ENCODE results near the gene BRIP1.
"Not testable (repeated sequence)": the region's sequence is repeated elsewhere in the genome, so short reads cannot be mapped to it uniquely, and the experiment has no call there.

The BRIP1 gene

DNA sequence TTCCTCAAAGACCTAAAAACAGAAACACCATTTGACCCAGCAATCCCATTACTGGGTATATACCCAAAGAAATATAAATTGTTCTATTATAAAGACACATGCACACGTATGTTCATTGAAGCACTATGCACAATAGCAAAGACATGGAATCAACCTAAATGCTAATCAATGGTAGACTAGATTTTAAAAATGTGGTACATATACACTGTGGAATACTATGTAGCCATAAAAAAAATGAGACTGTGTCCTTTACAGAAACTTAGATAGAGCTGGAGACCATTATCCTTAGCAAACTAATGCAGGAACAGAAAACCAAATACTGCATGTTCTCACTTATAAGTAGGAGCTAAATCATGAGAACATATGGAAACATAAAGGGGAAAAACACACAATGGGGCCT is 36.5 kb downstream of the BRIP1 start:
- not testable (repeated sequence) for DNase-seq

DNA sequence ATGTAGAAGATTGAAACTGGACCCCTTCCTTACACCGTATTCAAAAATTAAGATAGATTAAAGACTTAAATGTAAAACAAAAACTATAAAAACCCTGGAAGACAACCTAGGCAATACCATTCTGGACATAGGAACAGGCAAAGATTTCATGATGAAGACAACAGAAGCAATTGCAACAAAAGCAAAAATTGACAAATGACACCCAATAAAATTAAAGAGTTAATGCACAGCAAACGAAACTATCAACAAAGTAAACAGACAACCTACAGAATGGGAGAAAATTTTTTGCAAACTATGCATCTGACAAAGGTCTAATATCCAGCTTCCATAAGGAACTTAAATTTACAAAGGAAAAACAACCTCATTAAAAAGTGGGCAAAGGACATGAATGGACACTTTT is 37.1 kb downstream of the BRIP1 start:
- DNase-seq, result not testable (repeated sequence)

DNA sequence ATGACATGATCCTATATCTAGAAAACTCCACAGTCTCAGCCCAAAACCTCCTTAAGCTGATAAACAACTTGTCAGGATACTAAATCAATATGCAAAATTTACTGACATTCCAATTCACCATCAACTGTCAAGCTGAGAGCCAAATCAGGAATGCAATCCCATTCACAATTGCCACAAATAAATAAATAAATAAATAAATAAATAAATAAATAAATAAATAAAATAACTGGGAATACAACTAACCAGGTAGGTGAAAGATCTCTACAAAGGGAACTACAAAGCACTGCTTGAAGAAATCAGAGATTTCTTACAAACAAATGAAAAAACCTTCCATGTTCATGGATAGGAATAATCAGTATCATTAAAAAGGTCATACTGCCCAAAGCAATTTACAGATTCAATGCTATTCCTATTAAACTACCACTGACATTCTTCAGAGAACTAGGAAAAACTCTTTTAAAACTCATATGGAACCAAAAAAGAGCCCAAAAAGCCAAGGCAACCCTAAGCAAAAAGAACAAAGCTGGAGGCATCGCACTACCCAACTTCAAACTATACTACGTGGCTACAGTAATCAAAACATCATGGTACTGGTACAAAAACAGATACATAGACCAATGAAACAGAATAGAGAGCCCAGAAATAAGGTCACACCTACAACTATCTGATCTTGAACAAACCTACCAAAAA is 37.7 kb downstream of the BRIP1 start:
- DNase-seq, result no peak

DNA sequence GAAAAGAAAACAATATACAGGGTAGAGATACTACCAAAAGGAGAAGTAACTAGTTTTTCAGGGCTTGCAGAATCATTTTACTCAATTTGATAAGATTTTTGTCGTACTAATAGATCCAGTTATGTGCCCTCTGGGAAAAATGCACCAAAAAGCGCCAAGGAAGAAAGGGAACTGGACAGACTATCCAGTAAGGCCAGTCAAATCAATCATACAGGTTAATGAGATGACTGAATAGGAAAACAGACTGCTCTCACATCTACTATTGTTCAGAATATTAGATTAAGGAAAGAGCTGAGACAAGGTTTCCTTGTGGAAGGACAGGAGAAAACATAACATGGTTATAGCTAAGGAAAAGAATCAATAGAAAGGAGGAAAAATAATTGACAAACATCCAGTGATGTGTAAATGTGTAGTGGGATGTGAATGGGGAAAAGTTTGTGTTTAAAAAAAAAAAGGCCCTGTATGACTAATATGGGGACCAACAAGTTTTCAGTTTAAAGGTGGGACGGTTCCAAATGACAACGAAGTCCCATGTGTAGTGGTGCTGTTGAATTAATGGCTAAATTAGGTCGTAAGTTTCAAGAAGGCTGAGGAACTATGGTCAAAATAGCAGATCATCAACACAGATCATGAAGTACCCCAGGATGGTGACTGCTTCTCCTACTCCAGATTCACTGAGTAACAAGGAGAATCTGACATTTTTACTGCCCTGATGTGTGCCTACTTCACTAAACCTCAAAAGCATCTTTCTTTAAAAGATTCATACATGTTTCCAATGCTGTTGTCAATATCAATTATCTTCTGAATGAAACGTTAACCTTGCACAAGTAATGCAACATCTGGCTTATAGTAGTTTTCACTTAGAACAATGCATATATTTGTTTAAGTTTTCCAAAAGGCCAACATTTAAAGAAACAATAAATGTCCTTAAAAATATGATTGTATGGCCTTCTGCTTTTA is 40.7 kb downstream of the BRIP1 start:
- no peak for DNase-seq

DNA sequence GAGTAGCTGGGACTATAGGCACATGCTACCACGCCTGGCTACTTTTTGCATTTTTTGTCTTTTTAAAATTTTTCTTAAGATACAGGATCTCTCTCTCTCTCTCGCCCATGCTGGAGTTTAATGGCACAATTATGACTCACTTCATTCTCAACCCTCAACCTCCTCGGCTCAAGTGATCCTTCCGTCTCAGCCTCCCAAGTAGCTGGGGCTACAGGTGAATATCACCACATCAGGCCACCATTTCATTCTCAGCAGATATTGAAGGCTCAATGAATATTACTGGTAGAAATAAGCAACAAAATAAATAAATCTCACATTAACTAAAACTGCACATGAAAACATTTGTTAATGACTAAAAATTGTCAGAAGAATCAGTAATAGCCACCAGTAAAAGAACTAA is 41.7 kb downstream of the BRIP1 start:
- DNase-seq, result no peak

DNA sequence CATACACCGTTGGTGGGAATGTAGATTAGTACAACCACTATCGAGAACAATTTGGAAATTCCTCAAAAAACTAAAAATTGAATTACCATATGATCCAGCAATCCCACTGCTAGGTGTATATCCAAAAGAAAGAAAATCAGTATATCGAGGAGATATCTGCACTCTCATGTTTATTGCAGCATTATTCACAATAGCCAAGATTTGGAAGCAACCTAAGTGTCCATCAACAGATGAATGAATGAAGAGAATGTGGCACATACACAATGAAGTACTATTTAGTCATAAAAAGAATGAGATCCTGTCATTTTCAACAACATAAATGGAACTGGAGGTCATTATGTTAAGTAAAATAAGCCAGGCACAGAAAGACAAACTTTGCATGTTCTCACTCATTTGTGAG is 44.1 kb downstream of the BRIP1 start:
- not testable (repeated sequence) for DNase-seq

DNA sequence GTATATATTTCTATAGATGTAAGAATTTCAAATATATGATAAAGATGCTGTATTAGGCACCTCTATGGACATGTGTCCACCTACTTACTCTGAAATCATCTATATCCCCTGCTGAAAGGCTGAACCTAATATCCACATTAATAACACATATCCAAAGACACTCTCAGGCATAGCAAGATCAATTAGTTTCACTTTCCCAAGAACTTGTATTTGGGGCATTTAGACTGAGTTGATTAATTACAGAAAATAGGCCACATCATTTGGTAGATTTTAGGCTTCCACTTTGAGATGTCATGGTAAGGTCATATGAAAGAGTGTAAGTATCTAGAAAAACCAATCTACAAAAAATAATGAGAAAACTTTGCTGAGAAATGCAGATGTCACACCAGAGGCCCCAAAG is 45.1 kb downstream of the BRIP1 start:
- DNase-seq, result no peak

DNA sequence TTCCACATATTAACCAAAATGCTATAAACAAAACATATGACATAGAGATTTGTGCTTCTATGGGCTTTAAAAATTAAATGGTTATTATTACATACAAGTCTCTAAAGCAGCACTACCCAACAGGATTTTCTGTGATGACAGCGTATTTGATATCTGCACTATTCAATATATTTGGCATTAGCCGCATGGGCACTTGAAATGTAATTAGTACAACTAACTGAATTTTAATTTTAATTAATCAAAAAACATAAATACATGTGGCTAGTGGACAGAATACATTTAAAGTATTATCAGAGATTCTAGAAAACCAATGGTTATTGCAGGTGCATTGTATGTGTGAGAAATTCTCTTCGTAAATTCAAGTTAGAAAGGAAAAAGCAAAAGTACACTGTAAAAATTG is 45.9 kb downstream of the BRIP1 start:
- no peak for DNase-seq

DNA sequence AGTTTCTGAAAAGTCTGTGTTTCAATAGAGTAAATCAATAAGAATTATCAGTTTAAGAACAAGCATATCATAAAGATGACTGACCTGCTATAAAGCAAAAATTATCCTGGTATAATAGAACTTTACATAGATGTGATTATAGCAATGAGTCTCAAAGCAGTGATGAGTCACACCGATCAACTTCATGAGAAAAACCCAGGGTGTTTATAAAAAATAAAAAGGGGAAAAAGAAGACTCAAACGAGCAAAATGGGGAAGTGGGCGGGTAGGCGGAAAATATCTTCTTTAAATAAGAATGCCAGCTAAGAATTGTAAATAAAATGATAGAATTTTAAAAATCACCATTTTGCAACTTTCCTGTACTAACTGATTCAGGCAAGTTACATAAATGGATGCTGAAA is 46.8 kb downstream of the BRIP1 start:
- DNase-seq, result no peak

DNA sequence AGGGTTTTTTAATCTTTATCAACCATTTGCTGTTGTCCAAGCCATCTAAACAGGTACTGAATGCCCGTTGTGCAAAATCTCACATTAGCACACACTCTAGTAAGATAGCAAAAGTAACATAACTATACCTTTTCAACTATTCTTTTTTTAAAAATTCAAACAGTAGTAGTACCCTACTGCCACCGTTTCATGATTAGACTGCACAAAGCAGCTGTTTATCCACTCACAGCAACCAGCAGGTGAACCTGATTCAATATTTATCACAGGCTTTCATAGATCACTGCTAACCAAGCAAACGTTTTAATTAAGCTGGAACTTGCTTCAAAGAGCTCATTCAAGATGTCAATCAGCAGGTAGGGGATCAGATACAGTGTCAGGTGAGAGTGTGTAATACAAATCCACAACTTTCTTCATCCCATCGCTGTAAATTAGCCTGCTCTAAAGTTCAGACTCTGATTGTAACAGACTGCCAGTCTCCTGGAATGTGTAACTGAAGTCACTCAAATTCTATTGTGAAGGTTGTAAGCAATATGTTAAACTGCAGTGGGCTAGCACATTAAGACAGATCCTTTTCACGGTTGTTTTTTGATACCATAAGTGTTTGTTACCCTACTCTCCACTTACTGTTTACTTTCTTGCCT is 47.3 kb downstream of the BRIP1 start:
- DNase-seq, result no peak

DNA sequence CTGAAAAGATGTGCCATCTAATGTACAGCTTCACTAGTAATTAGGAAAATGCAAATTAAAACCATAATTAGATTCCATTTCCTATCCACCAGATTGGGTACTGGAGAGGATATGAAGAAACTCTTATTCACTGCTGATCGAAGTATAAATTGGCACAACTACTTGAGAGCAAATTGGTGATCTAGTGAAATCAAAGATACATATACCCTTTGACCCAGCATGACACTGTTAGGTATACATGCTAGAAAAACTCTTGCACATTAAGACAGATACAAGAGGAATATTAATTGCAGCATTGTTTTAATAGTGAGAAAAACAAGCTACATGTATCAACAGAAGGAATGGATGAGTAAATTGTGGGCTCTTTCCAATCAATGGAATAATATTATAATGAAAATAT is 48.8 kb downstream of the BRIP1 start:
- DNase-seq, result no peak

DNA sequence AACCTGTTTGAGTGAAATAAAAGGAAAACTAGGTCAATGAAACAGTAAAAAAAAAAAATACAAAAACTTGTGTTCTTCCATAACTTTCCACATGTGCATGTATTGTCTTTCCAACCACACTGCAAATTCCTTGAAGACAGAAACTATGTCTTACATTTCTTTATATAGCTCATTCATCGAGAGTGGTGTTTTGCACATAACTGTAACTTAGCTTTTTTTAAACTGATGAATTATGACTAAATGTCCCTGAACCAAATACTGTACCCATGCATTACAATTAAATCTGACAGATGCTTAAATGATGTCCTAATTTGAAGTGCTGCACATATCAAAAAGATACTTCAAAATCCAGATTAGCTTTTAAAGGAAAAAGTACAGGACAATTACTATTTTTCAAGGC is 50.1 kb downstream of the BRIP1 start:
- no peak for DNase-seq

DNA sequence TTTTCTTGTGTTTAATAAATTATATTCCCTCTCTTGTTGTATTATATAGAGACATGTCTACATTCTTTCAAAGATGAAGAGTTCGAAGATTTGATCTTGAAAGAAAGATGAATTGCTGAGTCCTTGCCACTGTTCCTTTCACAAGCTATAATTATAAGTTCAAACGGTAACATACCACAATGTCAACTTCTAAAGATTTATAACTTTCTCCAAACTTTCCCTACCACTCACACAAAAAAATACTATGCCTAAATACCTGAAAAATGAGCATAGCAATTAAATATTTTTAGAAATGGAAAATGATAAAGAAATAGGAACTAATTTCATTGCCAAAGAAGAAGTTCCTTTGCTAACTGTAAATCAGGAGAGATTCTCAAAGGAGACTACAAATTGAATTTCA is 50.6 kb downstream of the BRIP1 start:
- DNase-seq, result no peak

DNA sequence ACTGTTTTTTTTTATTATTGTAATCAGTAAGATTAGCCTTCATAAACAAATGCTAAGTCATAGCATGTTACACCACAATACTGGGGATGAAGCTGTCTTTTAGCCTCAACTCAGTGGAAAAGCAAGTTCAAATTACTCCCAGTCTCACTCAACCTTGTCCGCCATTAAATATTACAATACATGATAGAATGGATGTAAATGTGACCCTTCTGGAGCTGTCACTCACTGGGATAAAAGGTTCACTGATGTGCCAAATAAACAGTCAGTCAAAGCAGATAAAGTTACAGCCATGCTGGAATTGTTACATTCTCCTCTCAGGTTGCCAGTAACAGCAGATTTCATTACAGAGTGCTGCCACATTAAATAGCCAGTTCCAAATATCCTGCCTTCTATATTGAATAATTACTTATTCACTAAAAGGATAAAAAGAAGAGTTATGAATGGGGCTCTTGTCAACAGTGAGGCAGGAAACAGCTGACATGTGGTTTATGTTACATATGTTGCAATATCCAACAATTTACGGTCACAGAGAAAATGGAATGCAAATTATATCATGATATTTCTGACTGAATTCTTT is 53.4 kb downstream of the BRIP1 start:
- no peak for DNase-seq

DNA sequence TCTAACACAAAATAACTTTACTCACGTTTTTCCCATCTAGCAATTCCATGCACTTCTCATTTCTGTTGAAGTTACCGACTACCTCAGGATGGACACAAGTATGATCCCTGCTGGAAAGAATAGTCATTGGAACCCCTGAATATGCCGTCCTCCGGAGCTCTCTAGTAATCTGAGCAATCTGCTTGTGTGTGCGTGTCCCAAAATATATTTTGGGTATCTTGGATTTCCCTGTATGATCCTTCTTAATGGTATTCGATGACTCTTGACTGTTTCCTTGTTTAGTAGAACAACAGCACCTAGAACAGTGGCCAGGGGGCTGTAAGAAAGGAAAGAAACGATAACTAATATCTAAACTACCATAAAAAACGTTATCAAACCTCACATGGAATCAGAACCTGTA is 54.9 kb downstream of the BRIP1 start:
- no peak for DNase-seq

DNA sequence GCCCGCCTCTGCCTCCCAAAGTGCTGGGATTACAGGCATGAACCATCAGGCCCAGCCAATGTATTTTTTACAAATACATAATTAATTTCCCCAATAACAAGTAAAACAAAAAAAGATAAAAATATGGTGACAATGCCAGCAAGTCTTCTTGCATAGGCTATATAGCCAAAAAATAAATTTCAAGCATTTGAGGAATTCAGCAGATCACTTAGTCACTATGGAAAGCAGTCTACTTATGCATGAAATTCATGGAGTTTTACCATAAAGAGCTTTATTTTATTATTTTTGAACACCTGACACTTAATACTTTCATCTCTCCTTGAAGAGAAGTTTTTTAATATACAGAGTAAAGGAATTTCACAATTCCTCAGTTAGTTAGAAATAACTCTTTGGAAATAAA is 56.4 kb downstream of the BRIP1 start:
- no peak for DNase-seq

DNA sequence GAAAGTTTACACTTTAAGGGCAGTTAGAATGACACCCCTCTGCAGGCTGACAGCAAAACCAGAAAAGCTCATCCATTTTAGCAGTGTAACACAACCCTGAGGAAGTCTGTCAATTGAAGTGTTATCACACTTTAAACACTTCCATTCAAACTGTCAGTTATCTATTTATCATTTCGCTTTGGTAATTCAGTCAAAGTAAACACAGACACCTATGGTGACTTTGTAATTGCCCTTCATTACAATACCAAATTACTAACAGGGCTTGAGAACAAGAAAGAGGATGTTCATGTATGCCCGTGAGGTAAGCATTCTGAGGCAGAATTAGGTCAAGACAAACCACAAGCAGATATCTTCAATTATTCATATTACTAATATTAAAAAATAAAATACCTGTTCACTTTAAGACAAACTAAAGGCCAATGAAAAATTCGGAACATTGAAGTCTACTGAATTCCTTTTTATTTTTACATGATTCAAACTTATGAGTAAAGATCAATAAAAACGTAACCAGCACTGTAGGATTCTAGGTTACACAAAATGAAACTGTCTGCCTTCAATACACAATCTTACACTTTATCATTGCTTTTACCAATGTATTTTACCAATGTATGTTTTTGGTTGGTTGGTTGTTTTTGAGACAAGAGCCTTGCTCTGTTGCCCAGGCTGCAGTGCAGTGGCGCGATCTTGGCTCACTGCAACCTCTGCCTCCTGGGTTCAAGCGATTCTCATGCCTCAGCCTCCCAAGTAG is 57.1 kb downstream of the BRIP1 start:
- DNase-seq, result no peak

DNA sequence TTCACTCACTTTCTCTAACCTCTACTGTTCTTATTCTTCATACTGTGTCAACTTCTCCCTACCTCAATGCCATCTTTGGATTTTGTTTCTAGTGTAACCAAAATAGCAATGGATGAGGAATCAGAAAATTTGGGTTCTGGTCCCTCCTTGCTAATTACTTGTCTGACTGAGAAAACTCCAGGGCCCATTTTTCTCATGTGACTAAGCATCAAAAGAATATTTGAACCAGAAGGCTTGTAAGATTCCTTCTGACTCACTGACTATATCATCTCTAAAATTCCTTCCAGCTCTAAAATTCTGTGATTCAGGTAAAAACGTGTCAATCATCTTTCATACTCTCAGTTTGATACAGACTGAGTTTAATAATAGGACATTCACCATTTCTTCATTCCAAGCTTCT is 57.9 kb downstream of the BRIP1 start:
- DNase-seq, result no peak

DNA sequence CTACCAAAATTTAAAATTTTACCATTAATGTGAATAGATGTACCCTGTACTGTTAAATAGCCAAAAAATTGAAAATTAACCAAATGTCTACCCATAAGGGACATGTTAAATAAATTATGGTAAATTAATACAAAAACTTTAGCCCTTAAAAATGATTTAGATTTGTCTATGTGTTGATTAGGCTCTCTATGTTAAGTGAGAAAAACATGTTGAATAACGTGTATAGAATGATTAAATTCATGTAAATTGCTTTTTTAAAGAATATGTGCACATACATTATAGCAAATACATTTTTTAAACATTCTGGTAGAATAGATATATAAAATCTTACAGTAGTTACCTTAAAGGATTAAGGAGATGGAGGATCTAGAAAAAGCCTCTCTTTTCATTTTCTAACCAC is 59.5 kb downstream of the BRIP1 start:
- DNase-seq, result no peak

DNA sequence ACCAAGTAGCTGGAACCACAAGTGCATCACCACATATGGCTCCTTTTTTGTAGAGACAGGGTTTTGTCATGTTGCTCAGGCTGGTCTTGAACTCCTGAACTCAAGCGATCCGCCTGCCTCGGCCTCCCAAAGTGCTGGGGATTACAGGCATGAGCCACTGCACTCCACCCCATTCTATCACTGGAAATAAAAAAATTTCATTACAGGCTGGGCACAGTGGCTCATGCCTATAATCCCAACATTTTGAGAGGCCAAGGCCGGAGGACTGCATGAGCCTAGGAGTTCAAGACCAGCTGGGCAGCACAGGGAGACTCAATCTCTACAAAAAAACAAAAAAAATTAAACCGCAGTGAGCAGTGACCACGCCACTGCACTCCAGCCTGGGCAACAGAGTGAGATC is 60.1 kb downstream of the BRIP1 start:
- no peak for DNase-seq

DNA sequence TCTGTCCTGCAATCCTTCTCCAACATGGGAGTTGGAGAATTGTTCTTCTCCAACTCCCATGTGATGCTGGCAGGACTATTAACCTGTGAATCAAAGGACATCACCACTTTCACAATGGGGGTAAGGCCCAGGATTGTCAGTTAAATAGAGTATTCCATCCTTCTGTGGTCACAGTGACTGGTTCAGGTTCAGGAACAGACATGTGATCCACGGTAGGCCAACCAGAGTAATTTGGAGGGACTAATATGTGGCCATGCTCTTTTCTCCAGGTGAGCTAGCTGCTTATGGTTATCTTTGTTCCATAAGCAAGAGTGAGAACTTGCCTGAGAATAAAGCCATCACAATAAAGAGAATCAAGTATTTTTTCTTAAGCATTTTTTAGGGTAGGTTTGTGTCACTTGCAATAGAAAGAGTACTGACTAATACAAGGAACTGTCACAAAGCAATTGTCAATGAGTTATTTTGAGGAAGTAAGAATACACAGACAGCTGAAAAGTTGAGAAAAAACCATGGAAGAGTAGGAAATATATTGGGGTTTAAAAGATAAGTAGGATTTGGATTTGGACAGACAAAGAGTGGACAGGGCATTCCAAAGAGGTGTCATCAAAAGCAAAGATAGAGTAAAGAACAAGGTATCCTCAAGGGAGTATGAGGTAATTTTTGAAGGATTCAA is 63.4 kb downstream of the BRIP1 start:
- no peak for DNase-seq

DNA sequence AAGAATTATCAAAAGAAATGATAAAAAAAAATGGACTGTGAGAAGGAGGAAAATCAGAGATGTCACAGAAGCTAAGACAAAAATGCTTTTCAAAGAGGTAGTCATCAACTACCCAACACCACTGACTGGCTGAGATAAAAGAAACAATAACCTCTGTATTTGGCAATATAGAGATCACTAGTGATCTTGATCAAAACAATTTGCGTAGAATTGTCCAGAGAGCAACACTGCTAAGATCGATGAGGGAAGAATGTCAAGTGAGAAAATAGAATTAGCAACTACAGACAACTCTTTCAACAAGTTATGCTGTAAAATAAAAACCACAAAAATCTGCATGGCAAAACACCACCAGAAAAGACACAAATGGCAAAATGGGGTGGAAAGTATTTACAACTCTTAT is 66.0 kb downstream of the BRIP1 start:
- no peak for DNase-seq
